ENCODE data around the gene NLGN4Y. TPM values are rescaled to one million over a fixed set of nuclear protein-coding genes. Genes with fewer than 3 reads are reported as not detected.

Gene NLGN4Y
- total RNA-seq, 1 experiment from 2014 or later = not detected

GRCh38 chrY:14778208-14778607 lies 253.9 kb downstream of the NLGN4Y start:
- Histone ChIP-seq H2AFZ (ENCODE audit: low read length) (no peak overlapping the region), H3K9me3 (ENCODE audit: control insufficient read depth, low read depth, low read length) (no peaks in the 10 kb centered on the region), H4K91ac (ENCODE audit: insufficient read length, low read depth, low read length) (no peak overlapping the region), H3K14ac (ENCODE audit: insufficient read depth, low read length) (no peak overlapping the region), H3K56ac (ENCODE audit: insufficient read length, low read depth, low read length) (no peak overlapping the region), H2BK12ac (ENCODE audit: insufficient read length, low read depth, low read length) (no peak overlapping the region), H2BK15ac (ENCODE audit: low read depth, low read length) (no peak overlapping the region), H2AK5ac (ENCODE audit: insufficient read length, low read length) (no peak overlapping the region), H3K4ac (ENCODE audit: low read depth, low read length) (no peak overlapping the region), H2BK20ac (ENCODE audit: low read depth, low read length, poor library complexity, severe bottlenecking) (no peak overlapping the region), H3K79me2 (ENCODE audit: insufficient read depth, low read length) (no peaks in the 10 kb centered on the region), H3K4me2 (ENCODE audit: insufficient read depth, insufficient read length, low read length) (no peak overlapping the region), H3K79me1 (ENCODE audit: insufficient read depth, low read depth, low read length, poor library complexity, severe bottlenecking) (no peaks in the 10 kb centered on the region), H3K27me3 (ENCODE audit: insufficient read depth, low read length) (no peaks in the 10 kb centered on the region), H3K23me2 (ENCODE audit: insufficient read length, low read depth, low read length, poor library complexity, severe bottlenecking) (no peaks in the 10 kb centered on the region), H3K18ac (ENCODE audit: insufficient read length, low read depth, low read length) (no peak overlapping the region), H3K23ac (ENCODE audit: insufficient read length, low read depth, low read length) (no peak overlapping the region), H3K27ac (ENCODE audit: insufficient read length, low read depth, low read length) (no peak overlapping the region), H4K5ac (ENCODE audit: insufficient read length, low read depth, low read length) (no peak overlapping the region), H4K8ac (replicated peaks; ENCODE audit: insufficient read length, low read depth, low read length) (no peak overlapping the region), H3K9ac (ENCODE audit: extremely low read depth, insufficient read length, low read length) (no peak overlapping the region), H3T11ph (ENCODE audit: low read length) (no peak overlapping the region), H3K4me1 (ENCODE audit: insufficient read depth, low read length) (no peaks in the 10 kb centered on the region), H4K20me1 (ENCODE audit: control insufficient read depth, insufficient read depth, insufficient read length) (no peaks in the 10 kb centered on the region), H2BK5ac (ENCODE audit: insufficient read length, low read length) (no peak overlapping the region), H2BK120ac (ENCODE audit: low read depth, low read length, poor library complexity, severe bottlenecking) (no peak overlapping the region)
- no peak for TF ChIP-seq CTCF (conservative IDR thresholded peaks at IDR 0.05)
- Mint-ChIP-seq H3K4me3 (no peak overlapping the region), H3K27me3 (ENCODE audit: low read depth) (no peaks in the 10 kb centered on the region), H3K4me1 (no peaks in the 10 kb centered on the region), H3K36me3 (ENCODE audit: insufficient read depth in 1 of 3, low read depth in 3 of 3) (no peaks in the 10 kb centered on the region), H3K27ac (no peak overlapping the region), H3K9me3 (no peaks in the 10 kb centered on the region)
- WGBS (ENCODE audit: extremely low coverage, insufficient read length, low lambda C conversion rate) = no CpG with 5 or more reads among the region's 4 CpGs
- DNase-seq = no peak

Data from H9 (cell line).